Stimulated activated CD8-positive, alpha-beta memory T cell treated with anti-CD3 and anti-CD28 coated beads, Interleukin-7, amount 100 ng/mL, for 4 hours (primary cell): Measurements from ENCODE around the gene EMD.
A peak's percentile ranks its signal among the peaks of the same experiment; 100 is the strongest.
"Not testable (repeated sequence)": the region's sequence is repeated elsewhere in the genome, so short reads cannot be mapped to it uniquely, and the experiment has no call there.

ENCODE experiments used
- DNase-seq, 2 donors: peaks; one replicate each; pipeline ENCODE4 v3.0.0-alpha.2; 2020; ENCODE audit warnings: low read depth in 2 of 2

The EMD gene

GRCh38 chrX:154371017-154371788 lies 7.9 kb upstream of the EMD start:
- DNase-seq, result peak; percentile 89 to 90

- DNase-seq, result no peak
These were observed 7.2 kb upstream of the EMD start for GRCh38 chrX:154371789-154372300.

- no peak for DNase-seq
These were observed 6.5 kb upstream of the EMD start for GRCh38 chrX:154372612-154373022.

- no peak for DNase-seq
These were observed 5.5 kb upstream of the EMD start for GRCh38 chrX:154373340-154374306.

GRCh38 chrX:154374313-154375155 lies 4.6 kb upstream of the EMD start, which contains the start of gene FLNA:
TSS of gene FLNA (minus strand) at chrX:154374634. CDS start at chrX:154371245, 3,389 bp downstream.
- DNase-seq, result peak in 1 of 2 donors; percentile 52

- DNase-seq, result no peak
These were observed 4.0 kb upstream of the EMD start for GRCh38 chrX:154375156-154375504.

GRCh38 chrX:154376774-154377173 lies 2.3 kb upstream of the EMD start:
- DNase-seq, result no peak

- peak in 1 of 2 donors; percentile 27 for DNase-seq
These were observed 866 bp upstream of the EMD start for GRCh38 chrX:154378059-154378798.

- DNase-seq, result no peak
These were observed 465 bp downstream of the EMD start for GRCh38 chrX:154379569-154379951.

GRCh38 chrX:154380153-154380552 lies 1.1 kb downstream of the EMD start:
- no peak for DNase-seq

- no peak for DNase-seq
These were observed 1.7 kb downstream of the EMD start for GRCh38 chrX:154380787-154381186.

- no peak for DNase-seq
These were observed 2.2 kb downstream of the EMD start for GRCh38 chrX:154381271-154381670.

GRCh38 chrX:154382483-154383069 lies 3.5 kb downstream of the EMD start:
- no peak for DNase-seq

GRCh38 chrX:154383359-154384283 lies 4.5 kb downstream of the EMD start:
- DNase-seq, result no peak

- no peak for DNase-seq
These were observed 5.3 kb downstream of the EMD start for GRCh38 chrX:154384284-154384892.

- not testable (repeated sequence) for DNase-seq
These were observed 9.0 kb downstream of the EMD start for GRCh38 chrX:154388094-154388493.

GRCh38 chrX:154388649-154389048 lies 9.6 kb downstream of the EMD start:
- not testable (repeated sequence) for DNase-seq

GRCh38 chrX:154389812-154390747 lies 11.0 kb downstream of the EMD start:
- not testable (repeated sequence) for DNase-seq
